GM12878 (cell line): ENCODE measurements around the gene SMPDL3B. TPM values are rescaled to one million over a fixed set of nuclear protein-coding genes. Genes with fewer than 3 reads are reported as not detected.
A peak's percentile ranks its signal among the peaks of the same experiment; 100 is the strongest.

Experiments used
- ATAC-seq: fragments of 200-7000 bp; cut with Tn5 transposase; 3 replicates; pipeline ENCODE4 v1.9.1; 2020; ENCODE audit warnings: mild to moderate bottlenecking, moderate library complexity
- BruUV-seq: library from RNA; stranded (reverse); fragments of 400-500 nt; replicated peaks from 2 replicates; lab custom pipeline; 2021; lab: Mats Ljungman, UMichigan
- CTCF ChIA-PET: fragments of 300-600 bp; sonication (Branson Sonifier 250); formaldehyde crosslinking; extraction: SDS; loops from one replicate; lab custom pipeline; 2021; ENCODE audit warnings: inconsistent platforms; lab: Yijun Ruan, JAX
- POLR2A ChIA-PET: fragments of 350-600 bp; formaldehyde crosslinking; extraction: SDS; loops from one replicate; lab custom pipeline; 2021; ENCODE audit warnings: inconsistent platforms; lab: Charles Lee
- RAD21 ChIA-PET: fragments of 300-600 bp; sonication (Branson Sonifier 250); formaldehyde crosslinking; loops from one replicate; lab custom pipeline; 2023; ENCODE audit warnings: antibody characterized with exemption; ENCODE audit not compliant: unreplicated experiment; lab: Charles Lee
- SMC1A ChIA-PET: fragments of 300-600 bp; sonication (Branson Sonifier 250); formaldehyde crosslinking; loops from one replicate; lab custom pipeline; 2023; ENCODE audit not compliant: unreplicated experiment, uncharacterized antibody; lab: Charles Lee
- DNase-seq: peaks from one replicate; pipeline ENCODE4 v3.0.0-alpha.2; 2011; ENCODE audit warnings: low read depth, low spot score
- FAIRE-seq: peaks from 3 replicates; lab custom pipeline; 2011; peaks lifted over from hg19 to GRCh38; lab: Jason Lieb, UNC
- H2AFZ ChIP-seq: 2 replicates; pipeline ENCODE4 v1.6.0; 2011; ENCODE audit warnings: low read depth, low read length, control low read depth; ENCODE audit not compliant: control insufficient read depth
- H3K27ac ChIP-seq: 2 replicates; pipeline ENCODE4 v1.5.1; 2011; ENCODE audit warnings: control low read depth; ENCODE audit not compliant: control insufficient read depth, insufficient read depth
- H3K27me3 ChIP-seq, 2 experiments: replicated peaks in 1 of 2; 2 replicates each; pipeline versions ENCODE4 v1.6.0 to v1.6.1; 2011; ENCODE audit warnings: low read length in 1 of 2; ENCODE audit not compliant: control insufficient read depth in 2 of 2, insufficient read depth in 2 of 2
- H3K36me3 ChIP-seq, 2 experiments: 2 replicates each; pipeline ENCODE4 v1.5.1; 2011; ENCODE audit warnings: low read length in 1 of 2; ENCODE audit not compliant: control insufficient read depth in 2 of 2, insufficient read depth in 2 of 2
- H3K4me1 ChIP-seq: 2 replicates; pipeline ENCODE4 v1.6.1; 2011; ENCODE audit warnings: mild to moderate bottlenecking, low read length, moderate library complexity, mixed read lengths; ENCODE audit not compliant: control insufficient read depth, insufficient read depth
- H3K4me2 ChIP-seq: 2 replicates; pipeline ENCODE4 v1.6.0; 2011; ENCODE audit warnings: control low read depth; ENCODE audit not compliant: control insufficient read depth, insufficient read depth
- H3K4me3 ChIP-seq: fragments of 200-600 bp; sonication (generic); 2 replicates; pipeline ENCODE4 v1.5.1; 2016
- H3K79me2 ChIP-seq: 2 replicates; pipeline ENCODE4 v1.6.0; 2011; ENCODE audit warnings: low read length; ENCODE audit not compliant: control insufficient read depth, insufficient read depth
- H3K9ac ChIP-seq: 2 replicates; pipeline ENCODE4 v1.8.0; 2011; ENCODE audit warnings: low read length, control low read depth, mixed read lengths; ENCODE audit not compliant: control insufficient read depth, insufficient read depth
- H3K9me3 ChIP-seq: replicated peaks from 3 replicates; pipeline ENCODE4 v1.5.1; 2011; ENCODE audit warnings: mild to moderate bottlenecking, low read length; ENCODE audit not compliant: control insufficient read depth, insufficient read depth
- H4K20me1 ChIP-seq: 2 replicates; pipeline ENCODE4 v1.6.0; 2011; ENCODE audit not compliant: control insufficient read depth, insufficient read depth
- CBX3 ChIP-seq: fragments of 200-600 bp; sonication (generic); IDR thresholded peaks from 2 replicates; pipeline ENCODE4 v1.6.1; 2016; ENCODE audit warnings: low read depth, borderline replicate concordance
- CEBPB ChIP-seq, 2 experiments: fragments of 150-350 bp in 1 of 2; IDR thresholded peaks; 2 replicates each; pipeline ENCODE4 v1.6.1; 2012 to 2014; ENCODE audit warnings: low read depth in 2 of 2, low read length in 2 of 2, borderline replicate concordance in 1 of 2, inconsistent platforms in 1 of 2
- EED ChIP-seq: sonication (generic); IDR thresholded peaks from 2 replicates; pipeline ENCODE4 v1.6.1; 2016; ENCODE audit warnings: antibody characterized with exemption, low read depth
- FOXM1 ChIP-seq: IDR thresholded peaks from 2 replicates; pipeline ENCODE4 v1.6.1; 2012; ENCODE audit warnings: low read depth, mild to moderate bottlenecking, inconsistent platforms, low read length, moderate library complexity
- JUND ChIP-seq: IDR thresholded peaks from 2 replicates; pipeline ENCODE4 v1.6.1; 2012; ENCODE audit warnings: low read depth, mild to moderate bottlenecking, low read length, improper control_type of control experiment, moderate library complexity
- MEF2A ChIP-seq: IDR thresholded peaks from 2 replicates; pipeline ENCODE4 v1.6.1; 2011; ENCODE audit warnings: low read depth, mild to moderate bottlenecking, low read length, moderate library complexity; ENCODE audit not compliant: insufficient read depth
- NBN ChIP-seq: fragments of 450-650 bp; IDR thresholded peaks from 2 replicates; pipeline ENCODE4 v1.6.1; 2016
- POLR2A ChIP-seq: IDR thresholded peaks from 2 replicates; pipeline ENCODE4 v1.6.1; 2011; ENCODE audit warnings: low read depth, mild to moderate bottlenecking, low read length
- RAD21 ChIP-seq: IDR thresholded peaks from 2 replicates; pipeline ENCODE4 v1.6.1; 2011; ENCODE audit warnings: mild to moderate bottlenecking, low read depth, low read length, moderate library complexity; ENCODE audit not compliant: insufficient read depth
- RELA ChIP-seq: fragments of 450-650 bp; IDR thresholded peaks from 2 replicates; pipeline ENCODE4 v1.8.0; 2014; ENCODE audit warnings: borderline replicate concordance; ENCODE audit not compliant: partially characterized antibody
- SIN3A ChIP-seq: IDR thresholded peaks from 2 replicates; pipeline ENCODE4 v1.6.1; 2012; ENCODE audit warnings: low read depth, low read length, improper control_type of control experiment
- SREBF2 ChIP-seq: IDR thresholded peaks from 2 replicates; pipeline ENCODE4 v1.6.1; 2012; ENCODE audit warnings: mild to moderate bottlenecking, low read length
- YY1 ChIP-seq: IDR thresholded peaks from 2 replicates; pipeline ENCODE4 v1.6.1; 2011; ENCODE audit warnings: low read depth, mild to moderate bottlenecking, low read length
- ZNF207 ChIP-seq: fragments of 450-650 bp; IDR thresholded peaks from 2 replicates; pipeline ENCODE4 v1.6.1; 2014; ENCODE audit warnings: antibody characterized with exemption, mild to moderate bottlenecking, borderline replicate concordance
- WGBS: methylation state at CpG from one replicate; pipeline ENCODE4 v1.1.6; 2016; ENCODE audit warnings: low lambda C conversion rate; ENCODE audit not compliant: insufficient replicate concordance, insufficient coverage; ENCODE audit errors: missing lambda C conversion rate; 5-methylcytosine and 5-hydroxymethylcytosine counted together
- in situ Hi-C: fragments of 300-500 bp; cut with MboI; formaldehyde crosslinking; loops from 9 replicates; pipeline ENCODE4 v1.14.3; 2018; ENCODE audit warnings: mixed read lengths
- intact Hi-C: fragments of 100-400 bp; cut with micrococcal nuclease; formaldehyde crosslinking; loops from one replicate; pipeline ENCODE4 v1.14.2; 2022; ENCODE audit not compliant: unreplicated experiment
- polyA plus RNA-seq, 11 experiments: library from polyadenylated mRNA; depleted of rRNA in 4 of 11; unstranded in 6 of 11; stranded (reverse) in 5 of 11; fragments of >200 nt; fragmentation: Nextera tagmentation in 4 of 11; fragmentation: Illumina TruSeq in 1 of 11; extraction: Ambion mirVana in 4 of 11; extraction: Trizol in 1 of 11; gene quantifications; 1 replicate in 1 of 11; 2 replicates in 10 of 11; pipeline versions ENCODE4 v1.2.1 to v1.2.3, GENCODE V29; 2011 to 2016; ENCODE audit warnings: inconsistent platforms in 2 of 11, missing spikeins in 2 of 11, low read depth in 1 of 11
- total RNA-seq, 4 experiments: library from RNA; depleted of rRNA in 3 of 4; stranded (reverse); fragments of >200 nt in 3 of 4; fragmentation: Illumina TruSeq in 1 of 4; extraction: Trizol in 1 of 4; gene quantifications; 2 replicates each; pipeline versions ENCODE4 v1.2.1 to v1.2.3, GENCODE V29; 2013 to 2021
- TF ChIP-seq, protein P1 (sequence below): IDR thresholded peaks from 2 replicates; pipeline ENCODE4 v1.6.1; 2012; ENCODE audit warnings: low read length, inconsistent platforms
- TF ChIP-seq, protein P2 (sequence below): IDR thresholded peaks from 2 replicates; pipeline ENCODE4 v1.6.1; 2011; ENCODE audit warnings: low read depth, low read length, improper control_type of control experiment, borderline replicate concordance
- TF ChIP-seq, protein P3 (sequence below): fragments of 450-650 bp; IDR thresholded peaks from 2 replicates; pipeline ENCODE4 v1.6.1; 2016; ENCODE audit warnings: mild to moderate bottlenecking
- TF ChIP-seq, protein P4 (sequence below): fragments of 450-650 bp; formaldehyde crosslinking; IDR thresholded peaks from 2 replicates; pipeline ENCODE4 v1.5.0; 2022; ENCODE audit warnings: mild to moderate bottlenecking, missing genetic modification characterization

Gene SMPDL3B
- total and polyA plus RNA-seq, 10 of the 15 experiments (the other 5 are each of a cell fraction or from before 2014, with no cell fraction given) = 0.56 to 2.7 (median 1.0) TPM

DNA sequence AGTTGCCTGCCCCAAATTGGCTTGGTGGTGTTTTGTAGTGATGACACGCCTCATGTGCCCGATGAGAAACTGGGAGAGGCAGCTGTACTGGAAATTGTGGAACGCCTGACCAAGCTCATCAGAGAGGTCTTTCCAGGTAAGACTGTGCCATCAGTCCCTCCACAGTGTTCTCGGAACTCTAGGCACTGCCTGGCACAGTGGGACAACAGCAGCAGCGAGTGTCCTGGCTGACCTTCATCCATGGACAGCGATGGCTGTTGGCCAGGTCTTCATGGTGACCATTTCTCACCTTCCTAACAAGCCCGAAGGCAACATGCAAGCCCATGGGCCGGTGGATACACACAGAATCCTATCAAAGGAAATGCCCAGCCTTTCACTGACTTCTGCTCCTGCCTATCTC is 14.2 kb downstream of the SMPDL3B start (continued):
- TF ChIP-seq ZNF207 = no peak
- TF ChIP-seq EED = no peak
- TF ChIP-seq CBX3 = no peak
- TF ChIP-seq RELA = no peak
- TF ChIP-seq CEBPB (IDR thresholded peaks at IDR 0.05; ENCODE audit: borderline replicate concordance in 1 of 2, low read depth in 2 of 2, low read length in 2 of 2) = no peak
- TF ChIP-seq, protein P1, sequence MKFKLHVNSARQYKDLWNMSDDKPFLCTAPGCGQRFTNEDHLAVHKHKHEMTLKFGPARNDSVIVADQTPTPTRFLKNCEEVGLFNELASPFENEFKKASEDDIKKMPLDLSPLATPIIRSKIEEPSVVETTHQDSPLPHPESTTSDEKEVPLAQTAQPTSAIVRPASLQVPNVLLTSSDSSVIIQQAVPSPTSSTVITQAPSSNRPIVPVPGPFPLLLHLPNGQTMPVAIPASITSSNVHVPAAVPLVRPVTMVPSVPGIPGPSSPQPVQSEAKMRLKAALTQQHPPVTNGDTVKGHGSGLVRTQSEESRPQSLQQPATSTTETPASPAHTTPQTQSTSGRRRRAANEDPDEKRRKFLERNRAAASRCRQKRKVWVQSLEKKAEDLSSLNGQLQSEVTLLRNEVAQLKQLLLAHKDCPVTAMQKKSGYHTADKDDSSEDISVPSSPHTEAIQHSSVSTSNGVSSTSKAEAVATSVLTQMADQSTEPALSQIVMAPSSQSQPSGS = no peak

DNA sequence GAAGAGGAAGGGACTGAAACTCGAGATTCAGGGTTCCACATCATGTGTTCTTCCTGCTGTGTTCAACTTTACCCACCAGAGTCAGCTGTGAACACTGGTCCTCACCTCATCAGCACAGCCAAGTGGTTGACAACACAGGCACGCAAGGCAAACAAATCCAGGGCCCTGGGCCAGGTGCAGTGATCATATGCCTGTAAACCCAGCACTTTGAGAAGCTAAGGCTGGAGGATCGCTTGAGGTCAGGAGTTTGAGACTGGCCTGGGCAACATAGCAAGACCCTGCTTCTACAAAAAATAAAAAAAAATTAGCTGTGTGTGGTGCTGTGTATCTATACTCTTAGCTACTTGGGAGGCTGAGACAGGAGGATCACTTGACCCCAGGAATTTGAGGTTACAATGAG is 16.6 kb downstream of the SMPDL3B start:
- Histone ChIP-seq H4K20me1 (no peaks in the 10 kb centered on the region), H3K4me2 (no peak overlapping the region), H3K4me1 (no peaks in the 10 kb centered on the region), H3K27me3 (no peaks in the 10 kb centered on the region), H2AFZ (no peak overlapping the region), H3K79me2 (no peaks in the 10 kb centered on the region), H3K4me3 (no peak overlapping the region), H3K36me3 (no peaks in the 10 kb centered on the region), H3K9ac (no peak overlapping the region), H3K9me3 (no peaks in the 10 kb centered on the region), H3K27ac (no peak overlapping the region)
- FAIRE-seq (no peak), DNase-seq (no peak), ATAC-seq (peak; percentile 39; the same call in 2 of the 3 replicates)
- CTCF ChIA-PET = interaction anchor here (0.6 to 2.7 kb wide), 6 partner anchors 11 to 94 kb away, joined by 3 to 18 read pairs (median 3); no protein-coding TSS in a partner anchor
- in situ Hi-C loops = no loop called here
- intact Hi-C loops = loop anchor here (10.0 kb wide), 1 partner anchor 543 kb away; no protein-coding TSS in a partner anchor
- RAD21 ChIA-PET = interaction anchor here (2.0 kb wide), 1 partner anchor 94 kb away, joined by 8 read pairs; no protein-coding TSS in a partner anchor
- POLR2A ChIA-PET = interaction anchor here (0.8 to 1.0 kb wide), 2 partner anchors 30 to 282 kb away, joined by 3 read pairs; no protein-coding TSS in a partner anchor
- no TSS peak for BruUV-seq
- WGBS = 20% methylated on average over 3 of the region's 3 CpGs
- SMC1A ChIA-PET = interaction anchor here (0.9 to 1.2 kb wide), 3 partner anchors 11 to 158 kb away, joined by 3 to 4 read pairs (median 4); no protein-coding TSS in a partner anchor
- TF ChIP-seq, protein P2, sequence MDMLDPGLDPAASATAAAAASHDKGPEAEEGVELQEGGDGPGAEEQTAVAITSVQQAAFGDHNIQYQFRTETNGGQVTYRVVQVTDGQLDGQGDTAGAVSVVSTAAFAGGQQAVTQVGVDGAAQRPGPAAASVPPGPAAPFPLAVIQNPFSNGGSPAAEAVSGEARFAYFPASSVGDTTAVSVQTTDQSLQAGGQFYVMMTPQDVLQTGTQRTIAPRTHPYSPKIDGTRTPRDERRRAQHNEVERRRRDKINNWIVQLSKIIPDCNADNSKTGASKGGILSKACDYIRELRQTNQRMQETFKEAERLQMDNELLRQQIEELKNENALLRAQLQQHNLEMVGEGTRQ = no peak
- TF ChIP-seq MEF2A (no peak), YY1 (no peak), SIN3A (no peak), RAD21 (no peak), POLR2A (no peak), NBN (no peak), JUND (no peak), FOXM1 (no peak), SREBF2 (no peak)
- TF ChIP-seq, protein P3, sequence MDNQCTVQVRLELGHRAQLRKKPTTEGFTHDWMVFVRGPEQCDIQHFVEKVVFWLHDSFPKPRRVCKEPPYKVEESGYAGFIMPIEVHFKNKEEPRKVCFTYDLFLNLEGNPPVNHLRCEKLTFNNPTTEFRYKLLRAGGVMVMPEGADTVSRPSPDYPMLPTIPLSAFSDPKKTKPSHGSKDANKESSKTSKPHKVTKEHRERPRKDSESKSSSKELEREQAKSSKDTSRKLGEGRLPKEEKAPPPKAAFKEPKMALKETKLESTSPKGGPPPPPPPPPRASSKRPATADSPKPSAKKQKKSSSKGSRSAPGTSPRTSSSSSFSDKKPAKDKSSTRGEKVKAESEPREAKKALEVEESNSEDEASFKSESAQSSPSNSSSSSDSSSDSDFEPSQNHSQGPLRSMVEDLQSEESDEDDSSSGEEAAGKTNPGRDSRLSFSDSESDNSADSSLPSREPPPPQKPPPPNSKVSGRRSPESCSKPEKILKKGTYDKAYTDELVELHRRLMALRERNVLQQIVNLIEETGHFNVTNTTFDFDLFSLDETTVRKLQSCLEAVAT = no peak
- TF ChIP-seq, protein P4, sequence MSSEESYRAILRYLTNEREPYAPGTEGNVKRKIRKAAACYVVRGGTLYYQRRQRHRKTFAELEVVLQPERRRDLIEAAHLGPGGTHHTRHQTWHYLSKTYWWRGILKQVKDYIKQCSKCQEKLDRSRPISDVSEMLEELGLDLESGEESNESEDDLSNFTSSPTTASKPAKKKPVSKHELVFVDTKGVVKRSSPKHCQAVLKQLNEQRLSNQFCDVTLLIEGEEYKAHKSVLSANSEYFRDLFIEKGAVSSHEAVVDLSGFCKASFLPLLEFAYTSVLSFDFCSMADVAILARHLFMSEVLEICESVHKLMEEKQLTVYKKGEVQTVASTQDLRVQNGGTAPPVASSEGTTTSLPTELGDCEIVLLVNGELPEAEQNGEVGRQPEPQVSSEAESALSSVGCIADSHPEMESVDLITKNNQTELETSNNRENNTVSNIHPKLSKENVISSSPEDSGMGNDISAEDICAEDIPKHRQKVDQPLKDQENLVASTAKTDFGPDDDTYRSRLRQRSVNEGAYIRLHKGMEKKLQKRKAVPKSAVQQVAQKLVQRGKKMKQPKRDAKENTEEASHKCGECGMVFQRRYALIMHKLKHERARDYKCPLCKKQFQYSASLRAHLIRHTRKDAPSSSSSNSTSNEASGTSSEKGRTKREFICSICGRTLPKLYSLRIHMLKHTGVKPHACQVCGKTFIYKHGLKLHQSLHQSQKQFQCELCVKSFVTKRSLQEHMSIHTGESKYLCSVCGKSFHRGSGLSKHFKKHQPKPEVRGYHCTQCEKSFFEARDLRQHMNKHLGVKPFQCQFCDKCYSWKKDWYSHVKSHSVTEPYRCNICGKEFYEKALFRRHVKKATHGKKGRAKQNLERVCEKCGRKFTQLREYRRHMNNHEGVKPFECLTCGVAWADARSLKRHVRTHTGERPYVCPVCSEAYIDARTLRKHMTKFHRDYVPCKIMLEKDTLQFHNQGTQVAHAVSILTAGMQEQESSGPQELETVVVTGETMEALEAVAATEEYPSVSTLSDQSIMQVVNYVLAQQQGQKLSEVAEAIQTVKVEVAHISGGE (CRISPR knock-in tag) = no peak
